GM23338 (cell line): Measurements from ENCODE around the gene PGAP3. TPM values are rescaled to one million over a fixed set of nuclear protein-coding genes. Genes with fewer than 3 reads are reported as not detected.

Experiments used
- JUNB ChIP-seq: IDR thresholded peaks from one replicate; pipeline ENCODE4 v1.6.1; 2016; ENCODE audit warnings: antibody characterized with exemption; ENCODE audit not compliant: unreplicated experiment
- NANOG ChIP-seq: IDR thresholded peaks from 2 replicates; pipeline ENCODE4 v1.6.1; 2016; ENCODE audit warnings: antibody characterized with exemption, borderline replicate concordance
- STAT1 ChIP-seq: IDR thresholded peaks from one replicate; pipeline ENCODE4 v1.6.1; 2016; ENCODE audit warnings: antibody characterized with exemption; ENCODE audit not compliant: unreplicated experiment
- polyA plus RNA-seq: library from polyadenylated mRNA; unstranded; fragments of >200 nt; fragmentation: Nextera tagmentation; extraction: Ambion mirVana; gene quantifications from 2 replicates; pipeline ENCODE4 v1.2.1, GENCODE V29; 2016
- total RNA-seq: library from RNA; depleted of rRNA; stranded (reverse); fragments of >200 nt; shearing (Covaris generic); gene quantifications from 2 replicates; pipeline ENCODE4 v1.2.3, GENCODE V29; 2014
- TF ChIP-seq, protein P1 (sequence below): fragments of 250-450 bp; sonication (Bioruptor Pico); IDR thresholded peaks from 2 replicates; pipeline ENCODE4 v1.5.0; 2020; ENCODE audit warnings: mild to moderate bottlenecking, moderate library complexity
- TF ChIP-seq, protein P2 (sequence below): IDR thresholded peaks from one replicate; pipeline ENCODE4 v1.6.1; 2018; ENCODE audit warnings: antibody characterized with exemption; ENCODE audit not compliant: unreplicated experiment
- TF ChIP-seq, protein P3 (sequence below): IDR thresholded peaks from 2 replicates; pipeline ENCODE4 v1.6.1; 2016; ENCODE audit warnings: antibody characterized with exemption

Gene PGAP3
- total and polyA plus RNA-seq, 2 experiments from 2014 or later: 7.0 to 10.7 TPM

DNA sequence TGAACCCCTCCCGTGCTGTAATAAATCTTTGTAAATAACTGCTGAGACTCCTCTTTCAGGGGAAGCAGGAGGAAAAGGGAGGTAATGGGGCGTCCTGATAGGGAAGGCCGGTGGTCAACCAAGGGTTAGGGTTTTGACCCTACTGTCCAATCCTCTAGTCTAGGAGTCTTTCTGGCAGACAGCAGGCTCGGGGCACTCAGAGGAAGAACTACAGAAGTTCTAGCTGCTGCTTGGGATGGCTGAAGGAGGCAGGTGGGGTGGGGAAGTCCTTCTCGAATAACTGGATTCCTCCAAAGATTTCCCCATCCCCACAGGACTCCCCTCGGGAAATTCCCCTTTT, 51.3 kb downstream of the PGAP3 start (continued):
- TF ChIP-seq, protein P1, sequence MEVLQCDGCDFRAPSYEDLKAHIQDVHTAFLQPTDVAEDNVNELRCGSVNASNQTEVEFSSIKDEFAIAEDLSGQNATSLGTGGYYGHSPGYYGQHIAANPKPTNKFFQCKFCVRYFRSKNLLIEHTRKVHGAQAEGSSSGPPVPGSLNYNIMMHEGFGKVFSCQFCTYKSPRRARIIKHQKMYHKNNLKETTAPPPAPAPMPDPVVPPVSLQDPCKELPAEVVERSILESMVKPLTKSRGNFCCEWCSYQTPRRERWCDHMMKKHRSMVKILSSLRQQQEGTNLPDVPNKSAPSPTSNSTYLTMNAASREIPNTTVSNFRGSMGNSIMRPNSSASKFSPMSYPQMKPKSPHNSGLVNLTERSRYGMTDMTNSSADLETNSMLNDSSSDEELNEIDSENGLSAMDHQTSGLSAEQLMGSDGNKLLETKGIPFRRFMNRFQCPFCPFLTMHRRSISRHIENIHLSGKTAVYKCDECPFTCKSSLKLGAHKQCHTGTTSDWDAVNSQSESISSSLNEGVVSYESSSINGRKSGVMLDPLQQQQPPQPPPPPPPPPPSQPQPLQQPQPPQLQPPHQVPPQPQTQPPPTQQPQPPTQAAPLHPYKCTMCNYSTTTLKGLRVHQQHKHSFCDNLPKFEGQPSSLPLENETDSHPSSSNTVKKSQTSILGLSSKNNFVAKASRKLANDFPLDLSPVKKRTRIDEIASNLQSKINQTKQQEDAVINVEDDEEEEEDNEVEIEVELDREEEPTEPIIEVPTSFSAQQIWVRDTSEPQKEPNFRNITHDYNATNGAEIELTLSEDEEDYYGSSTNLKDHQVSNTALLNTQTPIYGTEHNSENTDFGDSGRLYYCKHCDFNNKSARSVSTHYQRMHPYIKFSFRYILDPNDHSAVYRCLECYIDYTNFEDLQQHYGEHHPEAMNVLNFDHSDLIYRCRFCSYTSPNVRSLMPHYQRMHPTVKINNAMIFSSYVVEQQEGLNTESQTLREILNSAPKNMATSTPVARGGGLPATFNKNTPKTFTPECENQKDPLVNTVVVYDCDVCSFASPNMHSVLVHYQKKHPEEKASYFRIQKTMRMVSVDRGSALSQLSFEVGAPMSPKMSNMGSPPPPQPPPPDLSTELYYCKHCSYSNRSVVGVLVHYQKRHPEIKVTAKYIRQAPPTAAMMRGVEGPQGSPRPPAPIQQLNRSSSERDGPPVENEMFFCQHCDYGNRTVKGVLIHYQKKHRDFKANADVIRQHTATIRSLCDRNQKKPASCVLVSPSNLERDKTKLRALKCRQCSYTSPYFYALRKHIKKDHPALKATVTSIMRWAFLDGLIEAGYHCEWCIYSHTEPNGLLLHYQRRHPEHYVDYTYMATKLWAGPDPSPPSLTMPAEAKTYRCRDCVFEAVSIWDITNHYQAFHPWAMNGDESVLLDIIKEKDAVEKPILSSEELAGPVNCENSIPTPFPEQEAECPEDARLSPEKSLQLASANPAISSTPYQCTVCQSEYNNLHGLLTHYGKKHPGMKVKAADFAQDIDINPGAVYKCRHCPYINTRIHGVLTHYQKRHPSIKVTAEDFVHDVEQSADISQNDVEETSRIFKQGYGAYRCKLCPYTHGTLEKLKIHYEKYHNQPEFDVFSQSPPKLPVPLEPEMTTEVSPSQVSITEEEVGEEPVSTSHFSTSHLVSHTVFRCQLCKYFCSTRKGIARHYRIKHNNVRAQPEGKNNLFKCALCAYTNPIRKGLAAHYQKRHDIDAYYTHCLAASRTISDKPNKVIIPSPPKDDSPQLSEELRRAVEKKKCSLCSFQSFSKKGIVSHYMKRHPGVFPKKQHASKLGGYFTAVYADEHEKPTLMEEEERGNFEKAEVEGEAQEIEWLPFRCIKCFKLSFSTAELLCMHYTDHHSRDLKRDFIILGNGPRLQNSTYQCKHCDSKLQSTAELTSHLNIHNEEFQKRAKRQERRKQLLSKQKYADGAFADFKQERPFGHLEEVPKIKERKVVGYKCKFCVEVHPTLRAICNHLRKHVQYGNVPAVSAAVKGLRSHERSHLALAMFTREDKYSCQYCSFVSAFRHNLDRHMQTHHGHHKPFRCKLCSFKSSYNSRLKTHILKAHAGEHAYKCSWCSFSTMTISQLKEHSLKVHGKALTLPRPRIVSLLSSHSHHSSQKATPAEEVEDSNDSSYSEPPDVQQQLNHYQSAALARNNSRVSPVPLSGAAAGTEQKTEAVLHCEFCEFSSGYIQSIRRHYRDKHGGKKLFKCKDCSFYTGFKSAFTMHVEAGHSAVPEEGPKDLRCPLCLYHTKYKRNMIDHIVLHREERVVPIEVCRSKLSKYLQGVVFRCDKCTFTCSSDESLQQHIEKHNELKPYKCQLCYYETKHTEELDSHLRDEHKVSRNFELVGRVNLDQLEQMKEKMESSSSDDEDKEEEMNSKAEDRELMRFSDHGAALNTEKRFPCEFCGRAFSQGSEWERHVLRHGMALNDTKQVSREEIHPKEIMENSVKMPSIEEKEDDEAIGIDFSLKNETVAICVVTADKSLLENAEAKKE (CRISPR knock-in tag): no peak
- TF ChIP-seq, protein P2, sequence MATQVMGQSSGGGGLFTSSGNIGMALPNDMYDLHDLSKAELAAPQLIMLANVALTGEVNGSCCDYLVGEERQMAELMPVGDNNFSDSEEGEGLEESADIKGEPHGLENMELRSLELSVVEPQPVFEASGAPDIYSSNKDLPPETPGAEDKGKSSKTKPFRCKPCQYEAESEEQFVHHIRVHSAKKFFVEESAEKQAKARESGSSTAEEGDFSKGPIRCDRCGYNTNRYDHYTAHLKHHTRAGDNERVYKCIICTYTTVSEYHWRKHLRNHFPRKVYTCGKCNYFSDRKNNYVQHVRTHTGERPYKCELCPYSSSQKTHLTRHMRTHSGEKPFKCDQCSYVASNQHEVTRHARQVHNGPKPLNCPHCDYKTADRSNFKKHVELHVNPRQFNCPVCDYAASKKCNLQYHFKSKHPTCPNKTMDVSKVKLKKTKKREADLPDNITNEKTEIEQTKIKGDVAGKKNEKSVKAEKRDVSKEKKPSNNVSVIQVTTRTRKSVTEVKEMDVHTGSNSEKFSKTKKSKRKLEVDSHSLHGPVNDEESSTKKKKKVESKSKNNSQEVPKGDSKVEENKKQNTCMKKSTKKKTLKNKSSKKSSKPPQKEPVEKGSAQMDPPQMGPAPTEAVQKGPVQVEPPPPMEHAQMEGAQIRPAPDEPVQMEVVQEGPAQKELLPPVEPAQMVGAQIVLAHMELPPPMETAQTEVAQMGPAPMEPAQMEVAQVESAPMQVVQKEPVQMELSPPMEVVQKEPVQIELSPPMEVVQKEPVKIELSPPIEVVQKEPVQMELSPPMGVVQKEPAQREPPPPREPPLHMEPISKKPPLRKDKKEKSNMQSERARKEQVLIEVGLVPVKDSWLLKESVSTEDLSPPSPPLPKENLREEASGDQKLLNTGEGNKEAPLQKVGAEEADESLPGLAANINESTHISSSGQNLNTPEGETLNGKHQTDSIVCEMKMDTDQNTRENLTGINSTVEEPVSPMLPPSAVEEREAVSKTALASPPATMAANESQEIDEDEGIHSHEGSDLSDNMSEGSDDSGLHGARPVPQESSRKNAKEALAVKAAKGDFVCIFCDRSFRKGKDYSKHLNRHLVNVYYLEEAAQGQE: no peak
- TF ChIP-seq STAT1 (no peak), NANOG (no peak), JUNB (no peak)
- TF ChIP-seq, protein P3, sequence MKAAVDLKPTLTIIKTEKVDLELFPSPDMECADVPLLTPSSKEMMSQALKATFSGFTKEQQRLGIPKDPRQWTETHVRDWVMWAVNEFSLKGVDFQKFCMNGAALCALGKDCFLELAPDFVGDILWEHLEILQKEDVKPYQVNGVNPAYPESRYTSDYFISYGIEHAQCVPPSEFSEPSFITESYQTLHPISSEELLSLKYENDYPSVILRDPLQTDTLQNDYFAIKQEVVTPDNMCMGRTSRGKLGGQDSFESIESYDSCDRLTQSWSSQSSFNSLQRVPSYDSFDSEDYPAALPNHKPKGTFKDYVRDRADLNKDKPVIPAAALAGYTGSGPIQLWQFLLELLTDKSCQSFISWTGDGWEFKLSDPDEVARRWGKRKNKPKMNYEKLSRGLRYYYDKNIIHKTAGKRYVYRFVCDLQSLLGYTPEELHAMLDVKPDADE: no peak
